Hematopoietic multipotent progenitor cell treated with erythropoietin and hydrocortisone succinate and interleukin-3 and kit ligand, for 8 days (in vitro differentiated cells): ENCODE data around the gene CSPG4.
"Not testable (repeated sequence)": the region's sequence is repeated elsewhere in the genome, so short reads cannot be mapped to it uniquely, and the experiment has no call there.

ENCODE experiments used
- DNase-seq: peaks from one replicate; pipeline ENCODE4 v3.0.0-alpha.2; 2015

CSPG4 gene

GRCh38 chr15:75686212-75686642, 26.4 kb downstream of the CSPG4 start:
- DNase-seq, result peak; percentile 62

DNA sequence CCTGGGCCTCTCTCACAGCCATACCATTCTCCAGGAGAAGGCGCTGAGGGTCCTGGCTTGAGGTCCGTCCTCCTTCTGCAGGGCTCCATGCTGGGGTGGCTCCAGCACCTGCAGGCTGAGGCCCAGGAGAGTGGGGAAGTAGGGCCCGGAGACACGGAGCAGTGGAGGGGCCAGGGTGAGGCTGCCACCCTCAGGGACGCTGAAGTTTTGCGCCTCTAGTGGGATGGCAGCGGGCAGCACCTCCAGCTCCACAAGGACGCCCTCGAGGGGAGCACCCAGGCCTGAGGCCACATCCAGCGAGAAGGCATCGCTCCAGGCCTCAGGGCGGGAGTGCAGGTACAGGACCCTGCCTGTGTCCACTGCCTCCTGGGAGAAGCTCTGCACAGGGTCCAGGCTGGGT, 27.5 kb downstream of the CSPG4 start:
- DNase-seq, result no peak

DNA sequence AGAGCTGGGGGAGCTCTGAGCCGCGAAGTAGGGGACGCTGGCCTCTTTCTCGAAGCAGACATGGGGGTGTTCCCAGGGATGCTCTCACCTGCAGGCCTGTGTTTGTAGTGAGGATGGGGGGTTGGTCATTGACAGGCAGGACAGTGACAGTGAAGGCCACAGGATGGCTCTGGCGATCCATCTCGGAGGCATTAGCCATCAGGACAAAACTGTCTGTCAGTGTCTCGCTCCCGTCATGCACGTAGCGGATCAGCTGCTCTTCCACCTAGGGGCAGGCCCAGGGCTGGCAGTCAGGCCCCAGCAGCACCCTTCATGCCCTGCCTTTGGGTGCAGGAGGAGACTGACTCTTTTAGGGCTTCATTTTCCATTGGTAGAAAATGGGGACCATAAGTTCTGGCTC, 28.0 kb downstream of the CSPG4 start:
- no peak for DNase-seq

DNA sequence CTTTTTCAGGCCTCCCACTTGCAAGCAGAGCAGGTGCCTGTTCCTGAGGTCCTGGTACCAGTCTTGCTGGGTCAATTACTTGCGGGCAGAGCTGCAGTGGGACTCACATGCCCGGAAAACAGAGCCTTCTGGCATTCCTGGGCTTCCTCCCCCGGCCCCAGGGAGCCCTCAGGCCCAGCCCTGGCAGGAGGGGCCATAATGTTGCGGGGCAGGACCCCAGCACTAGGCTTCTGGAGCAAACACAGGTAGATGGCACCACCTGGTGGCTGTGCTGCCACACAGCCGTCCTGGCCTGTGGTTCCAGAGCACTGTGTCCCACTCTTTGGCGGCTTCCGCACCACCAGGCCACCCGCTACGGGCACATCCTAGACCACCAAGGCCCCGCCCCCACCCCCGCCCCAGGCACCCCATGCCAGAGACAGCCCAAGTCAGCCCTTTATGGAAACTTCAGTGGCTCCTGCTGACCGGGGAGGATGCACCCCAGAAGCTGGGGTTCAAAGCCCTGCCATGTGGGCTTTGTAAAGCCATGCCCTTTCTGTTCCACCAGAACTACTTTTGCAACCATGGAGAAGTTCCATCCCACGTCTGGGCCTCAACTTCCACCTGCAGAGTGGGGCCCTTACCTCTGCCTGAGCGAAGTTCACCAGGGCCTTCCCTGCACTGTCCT, 28.9 kb downstream of the CSPG4 start:
- peak; percentile 66 for DNase-seq

DNA sequence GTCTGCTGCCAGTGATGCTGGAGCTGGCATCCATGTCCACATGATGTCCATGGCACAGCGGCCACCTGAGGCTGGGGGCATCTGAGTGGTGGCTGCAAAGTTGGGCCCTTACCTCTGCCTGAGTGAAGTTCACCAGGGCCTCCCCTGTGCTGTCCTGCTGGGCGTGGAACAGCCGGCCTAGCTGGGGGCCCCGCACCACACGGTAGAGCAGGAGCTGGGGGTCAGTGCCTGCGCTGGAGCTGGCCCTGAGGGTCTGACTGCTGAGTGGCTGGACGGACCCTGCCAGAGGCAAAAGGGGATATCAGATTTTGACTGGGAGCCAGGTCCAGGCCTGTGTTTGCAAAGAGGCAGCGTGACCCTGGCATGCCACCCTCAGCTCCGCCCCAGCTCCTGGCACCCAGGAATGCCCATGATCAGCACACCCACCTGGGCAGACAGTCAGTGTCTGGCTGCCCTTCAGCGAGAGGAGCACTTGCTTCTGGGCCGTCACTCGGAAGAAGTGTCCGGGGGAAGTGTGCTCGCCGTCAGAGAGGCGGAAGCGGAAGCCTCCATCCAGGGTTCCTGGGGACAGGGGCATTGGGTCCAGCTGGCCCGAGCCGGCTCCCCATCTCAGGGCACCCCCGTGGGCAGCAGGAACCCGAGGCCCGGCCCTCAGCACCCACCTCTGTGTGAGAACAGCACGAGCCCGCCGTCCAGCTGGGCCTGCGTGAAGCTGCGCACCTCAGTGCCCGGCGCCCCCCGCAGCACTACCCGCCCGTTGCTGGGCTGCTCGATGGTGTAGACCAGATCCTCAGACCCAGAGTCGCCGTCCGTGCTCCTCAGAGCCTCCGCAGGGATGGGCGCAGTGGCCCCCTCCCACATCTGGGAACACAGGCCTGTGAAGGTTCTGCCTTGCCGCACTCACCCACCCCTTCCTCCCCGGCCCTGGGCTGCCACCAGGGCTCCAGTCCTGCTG, 30.2 kb downstream of the CSPG4 start:
- no peak for DNase-seq

- no peak for DNase-seq
Measured at GRCh38 chr15:75680007-75680789, 32.5 kb downstream of the CSPG4 start.

GRCh38 chr15:75678324-75678690, 34.3 kb downstream of the CSPG4 start:
- DNase-seq, result not testable (repeated sequence)

DNA sequence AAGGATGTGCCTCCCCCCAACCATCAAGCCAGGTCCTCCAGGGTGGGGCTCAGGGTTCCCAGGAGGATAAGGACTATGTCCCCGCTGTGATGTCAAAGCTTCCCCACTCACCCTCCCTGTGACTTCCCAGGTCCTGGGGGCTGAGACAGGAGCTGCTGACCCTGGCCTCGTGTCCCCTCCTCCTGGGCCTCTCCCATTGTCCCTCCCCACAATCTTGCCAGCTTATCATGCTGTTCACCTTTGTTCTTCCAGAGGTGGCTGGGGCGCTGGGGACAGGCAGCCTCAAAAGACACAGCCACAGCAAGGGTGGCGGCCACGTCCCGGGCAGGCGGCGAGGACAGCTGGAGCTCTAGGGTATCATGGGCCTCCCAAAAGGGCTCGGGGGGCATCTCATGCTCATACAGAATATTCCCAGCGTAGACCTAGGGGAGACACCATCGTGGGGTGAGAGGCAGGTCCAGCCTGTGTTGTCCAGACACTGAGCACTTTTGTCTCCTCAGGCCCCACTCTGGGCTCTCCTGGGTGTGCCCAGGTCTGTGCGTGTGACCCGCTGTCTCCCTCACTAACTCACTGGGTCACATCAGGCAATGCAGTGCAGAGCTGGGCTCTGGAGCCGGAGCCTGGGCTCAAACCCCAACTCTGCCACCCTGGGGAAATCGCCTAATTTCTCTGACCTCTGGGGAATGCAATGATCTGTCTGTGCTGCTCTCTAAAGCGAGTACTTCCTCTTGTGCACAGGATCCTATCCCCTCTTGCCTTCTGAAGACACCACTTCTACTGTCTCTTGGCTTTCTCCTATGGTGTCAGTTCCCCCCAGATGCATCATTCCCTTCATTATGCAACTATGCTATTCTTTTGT, 35.0 kb downstream of the CSPG4 start:
- DNase-seq, result no peak

DNA sequence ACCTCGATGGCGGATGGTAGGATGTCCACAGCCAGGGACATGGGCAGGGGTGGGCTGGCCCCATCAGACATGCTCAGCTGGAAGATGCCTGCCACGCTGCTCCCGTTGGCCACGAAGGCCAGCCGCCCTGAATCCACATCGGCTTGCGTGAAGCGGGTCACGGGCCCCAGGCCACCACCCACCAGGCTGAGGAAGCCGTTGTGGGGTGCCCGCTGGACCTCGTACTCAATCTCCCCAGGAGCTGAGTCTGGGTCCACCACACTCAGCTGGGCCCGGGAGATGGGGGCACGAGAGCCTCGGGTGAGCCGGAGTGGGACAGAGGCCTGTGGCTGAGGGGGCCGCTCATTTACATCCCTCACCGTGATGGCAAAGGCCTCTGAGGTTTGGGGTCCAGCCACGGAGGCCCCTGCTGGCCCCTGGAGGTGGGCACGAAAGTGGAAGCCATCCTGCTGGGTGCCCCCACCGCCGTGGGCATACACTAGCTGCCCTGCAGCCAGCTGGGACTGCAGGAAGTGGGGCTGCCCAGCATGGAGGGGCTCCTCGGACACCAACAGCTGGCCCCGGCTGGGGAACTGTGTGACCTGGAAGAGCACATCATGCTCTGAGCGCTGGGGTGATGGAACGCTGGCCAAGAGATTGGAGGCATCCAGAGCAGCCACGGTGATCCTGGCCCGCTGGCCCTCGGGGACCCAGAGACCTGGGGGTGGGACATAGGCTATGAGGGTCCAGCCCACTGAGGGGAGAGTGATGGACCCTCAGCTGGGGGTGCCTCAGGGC, 35.8 kb downstream of the CSPG4 start:
- no peak for DNase-seq

DNA sequence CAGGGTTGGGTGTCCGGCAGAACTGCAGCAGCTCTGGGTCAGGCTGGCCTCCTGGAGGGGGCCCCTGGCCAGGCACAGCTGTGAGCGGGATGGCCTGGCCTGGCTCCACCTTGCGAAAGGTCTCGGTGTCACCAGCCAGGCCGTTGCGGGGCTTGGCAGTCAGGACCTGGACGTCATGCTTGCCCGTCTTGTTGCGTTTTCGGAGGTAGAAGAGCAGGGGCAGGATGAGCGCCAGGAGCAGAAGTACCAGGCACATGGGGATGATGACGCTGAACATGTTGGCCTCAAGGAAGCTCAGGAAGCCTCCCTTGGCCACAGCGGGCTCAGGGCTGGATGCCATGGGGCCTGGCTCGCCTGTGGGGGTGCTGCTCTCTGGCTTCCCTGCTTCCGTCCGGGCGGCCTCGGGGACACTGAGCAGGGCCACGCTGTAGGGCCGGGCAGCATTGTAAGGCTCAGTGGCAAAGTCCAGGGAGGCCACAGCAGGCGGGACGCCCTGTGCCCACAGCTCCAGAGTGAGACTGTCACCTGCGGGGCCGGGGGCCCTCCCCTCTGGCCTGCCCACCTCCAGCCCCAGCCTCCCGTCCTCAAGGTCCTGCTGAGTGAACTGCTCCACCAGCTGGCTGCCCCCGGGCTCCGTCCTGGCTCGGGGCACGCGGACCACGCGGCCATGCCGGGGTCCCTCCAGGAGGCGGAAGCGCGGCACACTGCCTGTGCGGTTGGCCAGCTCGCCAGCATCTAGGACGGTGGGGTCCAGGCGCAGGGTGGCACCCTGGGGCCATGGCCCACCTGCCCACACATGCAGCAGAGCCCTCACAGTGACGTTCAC, 36.9 kb downstream of the CSPG4 start:
- DNase-seq, result no peak

GRCh38 chr15:75674366-75674765, 38.3 kb downstream of the CSPG4 start:
- no peak for DNase-seq

DNA sequence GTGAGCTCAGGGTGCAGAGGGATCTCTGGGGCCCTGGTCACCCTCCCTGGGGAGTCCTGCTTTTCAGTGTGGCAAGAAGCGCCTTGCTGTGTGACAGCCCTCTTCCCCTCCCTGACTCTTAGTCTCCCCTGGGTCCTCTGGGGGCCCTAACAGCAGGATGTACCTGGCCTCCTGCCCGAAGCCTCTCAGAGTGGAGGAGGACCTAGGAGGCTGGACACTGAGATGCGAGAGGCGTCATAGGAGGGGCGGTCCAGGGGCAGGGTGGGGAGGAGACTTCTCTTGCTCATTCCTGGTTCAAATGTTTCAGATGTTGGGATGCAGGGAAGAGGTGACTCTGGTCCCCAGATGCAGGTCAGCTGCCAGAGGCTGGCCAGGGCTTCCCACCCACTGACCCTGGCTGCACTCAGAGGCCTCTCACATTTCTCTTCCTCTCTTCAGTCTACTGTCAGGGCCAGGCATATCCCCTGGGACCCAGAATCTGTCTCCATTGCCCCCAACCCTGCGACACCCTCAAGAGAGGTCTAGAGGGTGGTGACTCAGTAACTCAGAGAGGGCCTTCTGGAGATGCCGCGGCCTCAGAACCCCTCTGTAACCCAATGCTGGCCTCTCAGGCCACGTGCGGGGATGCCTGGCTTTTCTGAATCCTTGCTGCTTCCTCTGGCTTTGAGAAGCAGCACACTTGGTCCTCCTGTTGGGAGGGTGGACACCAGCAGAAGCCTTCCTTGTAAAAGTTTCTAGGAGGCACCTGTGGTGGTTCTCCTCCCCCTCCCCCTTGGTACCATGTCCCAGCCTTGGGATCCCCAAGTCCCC, 39.0 kb downstream of the CSPG4 start:
- DNase-seq, result no peak

GRCh38 chr15:75672646-75673425, 39.8 kb downstream of the CSPG4 start:
- no peak for DNase-seq

DNA sequence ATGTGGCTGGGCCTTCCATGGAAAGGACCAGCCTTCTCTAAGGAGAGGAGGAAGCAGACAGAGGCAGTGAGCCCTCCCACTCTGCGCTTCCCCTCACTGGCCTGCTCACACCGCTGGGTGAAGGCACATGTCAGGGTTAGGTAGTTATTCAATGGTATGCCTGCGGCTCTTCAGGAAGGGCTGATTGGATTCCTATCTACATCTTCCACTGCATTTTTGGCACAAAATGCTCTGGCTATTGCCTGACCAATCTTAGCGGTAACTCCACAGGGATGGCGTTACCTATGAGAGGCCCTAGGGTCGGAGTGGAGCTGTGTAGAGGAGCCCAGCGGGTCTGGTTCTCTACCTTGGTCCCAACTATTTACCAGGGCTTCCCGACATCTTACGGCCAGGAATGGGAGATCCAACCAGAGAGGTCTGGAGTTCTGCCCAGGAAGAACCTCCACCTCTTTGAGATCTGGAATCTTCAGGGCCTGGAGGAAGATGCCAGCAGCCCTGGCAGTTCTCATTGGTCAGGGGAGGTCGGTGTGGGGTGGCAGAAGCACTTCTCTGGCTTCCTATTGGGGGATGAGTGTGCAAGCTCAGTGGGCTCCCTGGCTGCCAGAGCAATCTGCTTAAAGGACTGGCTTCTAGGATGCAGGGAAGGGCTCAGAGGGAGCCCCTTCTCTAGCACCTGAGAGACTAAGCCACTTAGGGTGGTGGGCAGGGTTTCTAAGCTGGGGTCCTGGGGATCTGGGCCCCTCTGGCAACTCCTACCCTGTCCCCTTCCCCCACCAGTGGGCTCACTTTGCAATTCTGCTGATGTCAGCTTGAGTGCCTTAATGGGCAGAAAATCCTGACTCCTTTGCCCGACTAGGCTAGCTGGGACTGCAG, 40.7 kb downstream of the CSPG4 start:
- no peak for DNase-seq

DNA sequence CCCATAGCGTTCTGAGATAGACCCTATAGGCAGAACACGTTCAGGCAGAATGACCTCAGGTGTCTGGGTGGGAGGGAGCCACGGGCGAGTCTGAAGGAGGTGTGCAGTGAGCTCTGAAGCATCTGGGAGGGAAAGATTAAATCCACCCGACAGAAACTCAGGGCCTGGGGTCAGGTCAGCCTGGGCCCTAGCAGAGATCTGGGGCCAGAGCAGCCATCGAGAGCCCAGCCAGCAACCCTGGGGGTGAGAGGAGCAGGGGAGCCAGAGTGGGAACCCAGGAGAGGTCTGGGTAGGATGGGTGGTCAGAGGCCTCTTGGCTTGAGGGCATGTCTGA, 42.8 kb downstream of the CSPG4 start:
- no peak for DNase-seq

DNA sequence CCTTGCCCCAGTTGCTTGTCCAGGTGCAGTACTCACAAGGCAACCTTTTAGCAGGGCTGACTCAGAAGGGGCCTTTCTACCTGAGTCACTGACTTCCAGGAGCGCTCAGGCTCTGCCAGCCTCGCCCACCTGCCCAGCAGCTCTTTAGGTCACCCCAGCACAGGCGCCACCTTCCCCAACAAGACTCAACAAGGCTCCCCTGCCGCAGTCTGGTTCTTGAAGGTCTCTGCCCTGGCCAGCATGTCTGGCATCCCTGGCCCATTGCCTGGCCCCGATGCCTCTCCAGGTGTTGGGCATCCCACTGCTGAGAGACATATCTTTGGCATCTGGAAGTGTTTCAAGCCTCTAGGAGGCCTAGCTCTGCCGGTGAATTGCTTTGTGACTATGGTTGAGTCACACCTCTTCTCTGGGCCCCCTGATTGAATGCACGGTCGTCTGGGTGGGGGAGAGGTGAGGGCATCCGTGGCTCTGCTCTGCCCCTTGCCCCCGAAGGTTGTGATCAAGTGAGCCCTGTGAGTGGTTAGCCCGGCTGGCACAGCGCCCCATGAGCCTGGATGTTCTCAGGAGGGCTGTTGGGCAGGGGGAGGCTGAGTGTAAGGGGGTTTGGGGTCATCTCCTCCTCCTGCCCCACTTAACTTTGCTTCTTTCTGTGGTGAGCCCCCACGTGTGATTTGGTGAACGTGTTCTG, 43.3 kb downstream of the CSPG4 start:
- no peak for DNase-seq

GRCh38 chr15:75666823-75667501, 45.7 kb downstream of the CSPG4 start:
- DNase-seq, result no peak
